Measurements from ENCODE around the gene PLCH2.
"Not testable (repeated sequence)": the region's sequence is repeated elsewhere in the genome, so short reads cannot be mapped to it uniquely, and the experiment has no call there.

The PLCH2 gene

GRCh38 chr1:2442661-2443060 lies 33.4 kb upstream of the PLCH2 start:
- in situ Hi-C loops (cut with MboI; ENCODE audit: low sequenced_read_pairs), result no loop called here

GRCh38 chr1:2443277-2444137 lies 32.6 kb upstream of the PLCH2 start:
- in situ Hi-C loops (cut with MboI; ENCODE audit: low sequenced_read_pairs), result no loop called here

GRCh38 chr1:2444138-2444591 lies 31.9 kb upstream of the PLCH2 start:
- in situ Hi-C loops (cut with MboI; ENCODE audit: low sequenced_read_pairs), result no loop called here

- in situ Hi-C loops (cut with MboI; ENCODE audit: low sequenced_read_pairs), result no loop called here
Measured at GRCh38 chr1:2445162-2445822, 30.8 kb upstream of the PLCH2 start.

- in situ Hi-C loops (cut with MboI; ENCODE audit: low sequenced_read_pairs), result no loop called here
Measured at GRCh38 chr1:2445823-2446215, 30.3 kb upstream of the PLCH2 start.

GRCh38 chr1:2446394-2446793 lies 29.7 kb upstream of the PLCH2 start:
- in situ Hi-C loops (cut with MboI; ENCODE audit: low sequenced_read_pairs), result no loop called here

GRCh38 chr1:2446861-2447260 lies 29.2 kb upstream of the PLCH2 start:
- in situ Hi-C loops (cut with MboI; ENCODE audit: low sequenced_read_pairs), result no loop called here

- in situ Hi-C loops (cut with MboI; ENCODE audit: low sequenced_read_pairs), result no loop called here
Measured at GRCh38 chr1:2447276-2448097, 28.6 kb upstream of the PLCH2 start.

- in situ Hi-C loops (cut with MboI; ENCODE audit: low sequenced_read_pairs), result no loop called here
Measured at GRCh38 chr1:2448098-2448445, 28.0 kb upstream of the PLCH2 start.

- in situ Hi-C loops (cut with MboI; ENCODE audit: low sequenced_read_pairs), result no loop called here
Measured at GRCh38 chr1:2449636-2450454, 26.2 kb upstream of the PLCH2 start.

GRCh38 chr1:2451741-2452140 lies 24.3 kb upstream of the PLCH2 start:
- in situ Hi-C loops (cut with MboI; ENCODE audit: low sequenced_read_pairs), result no loop called here

GRCh38 chr1:2452201-2452931 lies 23.7 kb upstream of the PLCH2 start:
- in situ Hi-C loops (cut with MboI; ENCODE audit: low sequenced_read_pairs), result no loop called here

- in situ Hi-C loops (cut with MboI; ENCODE audit: low sequenced_read_pairs), result no loop called here
Measured at GRCh38 chr1:2452932-2453315, 23.2 kb upstream of the PLCH2 start.

GRCh38 chr1:2454227-2454626 lies 21.9 kb upstream of the PLCH2 start:
- in situ Hi-C loops (cut with MboI; ENCODE audit: low sequenced_read_pairs), result no loop called here

- in situ Hi-C loops (cut with MboI; ENCODE audit: low sequenced_read_pairs), result no loop called here
Measured at GRCh38 chr1:2455757-2456156, 20.3 kb upstream of the PLCH2 start.

- in situ Hi-C loops (cut with MboI; ENCODE audit: low sequenced_read_pairs), result no loop called here
Measured at GRCh38 chr1:2457444-2457843, 18.6 kb upstream of the PLCH2 start.

GRCh38 chr1:2458687-2459086 lies 17.4 kb upstream of the PLCH2 start:
- in situ Hi-C loops (cut with MboI; ENCODE audit: low sequenced_read_pairs), result no loop called here

GRCh38 chr1:2459102-2459753 lies 16.9 kb upstream of the PLCH2 start:
- in situ Hi-C loops (cut with MboI; ENCODE audit: low sequenced_read_pairs), result not testable (repeated sequence)

GRCh38 chr1:2459757-2460156 lies 16.3 kb upstream of the PLCH2 start:
- in situ Hi-C loops (cut with MboI; ENCODE audit: low sequenced_read_pairs), result no loop called here

GRCh38 chr1:2460203-2460602 lies 15.9 kb upstream of the PLCH2 start:
- in situ Hi-C loops (cut with MboI; ENCODE audit: low sequenced_read_pairs), result no loop called here
